Lower leg skin (tissue), 4 donors: ENCODE results near the gene SLC16A1. TPM values are rescaled to one million over a fixed set of nuclear protein-coding genes. Genes with fewer than 3 reads are reported as not detected.
"Not testable (repeated sequence)": the region's sequence is repeated elsewhere in the genome, so short reads cannot be mapped to it uniquely, and the experiment has no call there.

Experiments used
- DNase-seq, 2 donors: peaks; one replicate each; pipeline ENCODE4 v3.0.0-alpha.2; 2019; ENCODE audit warnings: low spot score in 2 of 2
- H3K4me3 ChIP-seq: fragments of 200-600 bp; sonication (generic); 2 replicates; pipeline ENCODE4 v1.5.1; 2017; ENCODE audit warnings: mild to moderate bottlenecking, low read depth; ENCODE audit not compliant: poor library complexity, severe bottlenecking
- CTCF ChIP-seq, 3 donors: fragments of 450-650 bp; IDR thresholded peaks; one replicate each; pipeline ENCODE4 v1.5.1; 2016; ENCODE audit warnings: antibody characterized with exemption in 3 of 3, mild to moderate bottlenecking in 3 of 3, moderate library complexity in 2 of 3
- POLR2A ChIP-seq, 2 donors: fragments of 450-650 bp; IDR thresholded peaks; one replicate each; pipeline ENCODE4 v1.6.1; 2016 to 2017; ENCODE audit warnings: antibody characterized with exemption in 2 of 2, mild to moderate bottlenecking in 1 of 2, moderate library complexity in 1 of 2
- WGBS, 2 donors: methylation state at CpG; one replicate each; pipeline ENCODE4 v1.1.5; 2018; 5-methylcytosine and 5-hydroxymethylcytosine counted together
- intact Hi-C: fragments of 100-400 bp; cut with DNase I; formaldehyde crosslinking; loops from one replicate; pipeline ENCODE4 v1.15.0; 2023; ENCODE audit warnings: low total_unique reads
- total RNA-seq, 4 donors: library from RNA; depleted of rRNA; stranded (reverse); fragments of >200 nt; gene quantifications; one replicate each; pipeline ENCODE4 v1.1.0, GENCODE V29; 2016

Gene SLC16A1
- total RNA-seq, 4 donors from 2014 or later: 17.9 to 38.9 (median 31.1) TPM

DNA sequence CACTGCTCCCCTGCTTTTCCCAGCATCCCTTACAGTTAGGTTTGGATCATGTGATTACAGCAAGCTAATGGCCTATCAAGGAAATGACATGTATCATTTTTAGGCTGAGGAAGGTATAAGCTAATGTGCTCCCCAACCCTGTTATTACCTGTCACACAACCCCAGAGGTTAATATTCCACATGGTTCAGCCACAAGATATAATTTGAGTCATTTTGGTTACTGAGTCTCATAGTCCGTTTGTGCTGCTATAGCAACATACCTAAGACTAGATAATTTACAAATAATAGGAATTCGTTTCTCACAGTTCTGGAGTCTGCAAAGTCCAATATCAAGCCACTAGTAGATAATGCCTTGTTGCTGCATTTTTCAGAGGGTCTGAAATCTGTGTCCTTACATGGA, 29.1 kb upstream of the SLC16A1 start:
- no peak for TF ChIP-seq CTCF (IDR thresholded peaks at IDR 0.05)
- no peak for TF ChIP-seq POLR2A (IDR thresholded peaks at IDR 0.05)
- no peak overlapping the region for H3K4me3 ChIP-seq
- WGBS, 2 donors: 75 to 80% methylated on average over 2 of the region's 2 CpGs
- intact Hi-C loops: no loop called here
- DNase-seq: no peak

- WGBS, 2 donors: 84 to 89% methylated on average over 6 of the region's 6 CpGs
- H3K4me3 ChIP-seq: no peak overlapping the region
- TF ChIP-seq POLR2A (IDR thresholded peaks at IDR 0.05) (no peak), CTCF (IDR thresholded peaks at IDR 0.05) (no peak)
- intact Hi-C loops: no loop called here
- DNase-seq: no peak
These were observed 27.6 kb upstream of the SLC16A1 start for GRCh38 chr1:112983537-112984131.

GRCh38 chr1:112982853-112983536, 27.0 kb upstream of the SLC16A1 start:
- 79 to 90% methylated on average over 5 of the region's 5 CpGs for WGBS, 2 donors
- intact Hi-C loops: no loop called here
- no peak for TF ChIP-seq POLR2A (IDR thresholded peaks at IDR 0.05)
- TF ChIP-seq CTCF (IDR thresholded peaks at IDR 0.05): no peak

DNA sequence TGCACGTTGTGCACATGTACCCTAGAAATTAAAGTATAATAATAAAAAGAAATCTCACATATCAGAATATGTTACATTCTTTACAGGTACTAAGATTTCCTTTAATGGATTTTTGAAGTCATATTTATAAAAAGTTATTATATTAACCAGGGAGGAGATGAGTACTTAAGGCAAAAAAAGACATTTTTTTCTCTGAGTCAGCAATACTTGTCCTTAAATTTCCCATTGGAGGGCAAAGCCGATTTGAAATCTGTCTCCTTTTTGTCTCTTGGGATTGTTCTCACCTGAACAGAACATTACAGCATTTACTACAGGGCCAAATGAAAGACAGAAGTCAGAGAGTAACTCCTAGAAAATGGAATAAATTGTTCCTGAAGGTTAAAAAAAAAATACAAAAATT, 26.3 kb upstream of the SLC16A1 start:
- H3K4me3 ChIP-seq: no peak overlapping the region
- no peak for TF ChIP-seq POLR2A (IDR thresholded peaks at IDR 0.05)
- TF ChIP-seq CTCF (IDR thresholded peaks at IDR 0.05): no peak
- WGBS, 2 donors: 91 to 95% methylated on average over 2 of the region's 2 CpGs
- intact Hi-C loops: no loop called here
- DNase-seq: no peak

More at GRCh38 chr1:112982853-112983536, 27.0 kb upstream of the SLC16A1 start:
- DNase-seq: no peak
- H3K4me3 ChIP-seq: no peak overlapping the region

DNA sequence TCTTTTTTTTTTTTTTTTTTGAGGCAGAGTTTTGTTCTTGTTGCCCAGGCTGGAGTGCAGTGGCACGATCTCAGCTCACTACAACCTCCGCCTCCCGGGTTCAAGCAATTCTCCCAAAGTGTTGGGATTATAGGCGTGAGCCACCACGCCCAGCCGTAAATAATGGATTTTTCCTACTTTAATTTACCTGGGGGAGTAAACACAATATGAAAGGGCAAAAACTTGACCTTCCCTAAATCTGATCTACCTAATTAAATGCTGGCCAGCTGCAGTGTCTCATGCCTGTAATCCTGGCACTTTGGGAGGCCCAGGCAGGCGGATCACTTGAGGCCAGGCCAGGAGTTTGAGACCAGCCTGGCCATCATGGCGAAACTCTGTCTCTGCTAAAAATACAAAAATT, 25.8 kb upstream of the SLC16A1 start:
- DNase-seq, intact Hi-C loops, H3K4me3 ChIP-seq: not testable (repeated sequence)
- 87 to 88% methylated on average over 8 of the region's 8 CpGs for WGBS, 2 donors

GRCh38 chr1:112981426-112981825, 25.4 kb upstream of the SLC16A1 start:
- no peak for TF ChIP-seq POLR2A (IDR thresholded peaks at IDR 0.05)
- TF ChIP-seq CTCF (IDR thresholded peaks at IDR 0.05): no peak
- DNase-seq: no peak
- H3K4me3 ChIP-seq: no peak overlapping the region
- intact Hi-C loops: no loop called here
- 80 to 86% methylated on average over 1 of the region's 1 CpG for WGBS, 2 donors
